NB4 (cell line): Measurements from ENCODE around the gene SLC26A2.

Source experiments
- CTCF ChIP-seq: IDR thresholded peaks from one replicate; pipeline ENCODE4 v1.5.1; 2012; ENCODE audit warnings: low read depth, low read length
- MYC ChIP-seq: IDR thresholded peaks from 2 replicates; pipeline ENCODE4 v1.6.1; 2011; ENCODE audit warnings: low read depth, low read length
- POLR2A ChIP-seq: IDR thresholded peaks from 2 replicates; pipeline ENCODE4 v1.6.1; 2011; ENCODE audit warnings: mild to moderate bottlenecking; ENCODE audit not compliant: insufficient read length; ENCODE audit errors: extremely low read depth

GRCh38 chr5:149931992-149932436 is 28.5 kb upstream of the SLC26A2 start:
- TF ChIP-seq CTCF (no peak), MYC (no peak), POLR2A (no peak)
